Kidney (tissue), 14 donors: Measurements from ENCODE around the gene TMEM126A. TPM values are rescaled to one million over a fixed set of nuclear protein-coding genes. Genes with fewer than 3 reads are reported as not detected.
"Not testable (repeated sequence)": the region's sequence is repeated elsewhere in the genome, so short reads cannot be mapped to it uniquely, and the experiment has no call there.

Experiments
- DNase-seq, 5 donors: peaks; one replicate each; pipeline ENCODE4 v3.0.0-alpha.2; 2013 to 2020
- FAIRE-seq: peaks from 2 replicates; lab custom pipeline; 2012; peaks lifted over from hg19 to GRCh38; lab: Jason Lieb, UNC
- H3K27ac ChIP-seq, 2 donors: one replicate each; pipeline ENCODE4 v1.7.0; 2013; ENCODE audit warnings: low read depth in 2 of 2, low read length in 2 of 2, inconsistent platforms in 1 of 2
- H3K27me3 ChIP-seq: one replicate; pipeline ENCODE4 v1.7.1; 2013; ENCODE audit warnings: low read length, inconsistent platforms; ENCODE audit not compliant: control insufficient read depth, insufficient read depth
- H3K36me3 ChIP-seq, 3 donors: one replicate each; pipeline versions ENCODE4 v1.7.0 to v1.7.1; 2013; ENCODE audit warnings: low read length in 3 of 3, control low read depth in 1 of 3, inconsistent platforms in 1 of 3; ENCODE audit not compliant: insufficient read depth in 3 of 3, control insufficient read depth in 2 of 3
- H3K4me1 ChIP-seq, 3 donors: one replicate each; pipeline versions ENCODE4 v1.7.0 to v1.7.1; 2013; ENCODE audit warnings: low read length in 3 of 3, inconsistent platforms in 1 of 3, low read depth in 1 of 3; ENCODE audit not compliant: control insufficient read depth in 2 of 3, insufficient read depth in 2 of 3
- H3K4me3 ChIP-seq, 3 donors: one replicate each; pipeline versions ENCODE4 v1.7.0 to v1.8.1; 2013; ENCODE audit warnings: low read length in 3 of 3, control low read depth in 1 of 3, inconsistent platforms in 1 of 3
- H3K9ac ChIP-seq, 3 donors: one replicate each; pipeline versions ENCODE4 v1.7.0 to v1.7.1; 2013; ENCODE audit warnings: low read length in 3 of 3, control low read depth in 1 of 3, inconsistent platforms in 1 of 3
- H3K9me3 ChIP-seq, 3 donors: one replicate each; pipeline versions ENCODE4 v1.7.0 to v1.7.1; 2013; ENCODE audit warnings: low read length in 3 of 3, control low read depth in 1 of 3, inconsistent platforms in 1 of 3; ENCODE audit not compliant: control insufficient read depth in 2 of 3, insufficient read depth in 1 of 3
- intact Hi-C: fragments of 100-400 bp; cut with DNase I; formaldehyde crosslinking; loops from one replicate; pipeline ENCODE4 v1.11.1; 2022
- polyA plus RNA-seq: library from polyadenylated mRNA; stranded (reverse); fragments of 350-450 nt; fragmentation: Illumina TruSeq; extraction: RNeasy Lipid Tissue Mini Kit (QIAGEN cat#74804); gene quantifications from one replicate; pipeline ENCODE4 v1.2.3, GENCODE V29; 2014; ENCODE audit warnings: low read depth, low replicate concordance; ENCODE audit not compliant: insufficient read depth
- total RNA-seq: library from RNA; stranded (reverse); fragmentation: NEBNext Ultra II Directional; extraction: Animal tissue kit (Norgen Biotek cat#: 25700); gene quantifications from one replicate; pipeline ENCODE4 v1.2.1, GENCODE V29; 2021
- TF ChIP-seq, protein P1 (sequence below): IDR thresholded peaks from 3 replicates; pipeline ENCODE4 v1.5.1; 2012; ENCODE audit warnings: mild to moderate bottlenecking, moderate library complexity, borderline replicate concordance; ENCODE audit not compliant: insufficient read depth; ENCODE audit errors: extremely low read depth
- donor health status: control.
- donor health status: control.
- donor health status: control.
- donor health status: control.
- donor health status: control.
- donor health status: DM: yes; HTN: yes; CAD: no.
- donor health status: Normal renal cell carcinoma (clear cell type).

TMEM126A gene
- total and polyA plus RNA-seq, 2 donors from 2014 or later = 20.3 to 63.8 TPM

DNA sequence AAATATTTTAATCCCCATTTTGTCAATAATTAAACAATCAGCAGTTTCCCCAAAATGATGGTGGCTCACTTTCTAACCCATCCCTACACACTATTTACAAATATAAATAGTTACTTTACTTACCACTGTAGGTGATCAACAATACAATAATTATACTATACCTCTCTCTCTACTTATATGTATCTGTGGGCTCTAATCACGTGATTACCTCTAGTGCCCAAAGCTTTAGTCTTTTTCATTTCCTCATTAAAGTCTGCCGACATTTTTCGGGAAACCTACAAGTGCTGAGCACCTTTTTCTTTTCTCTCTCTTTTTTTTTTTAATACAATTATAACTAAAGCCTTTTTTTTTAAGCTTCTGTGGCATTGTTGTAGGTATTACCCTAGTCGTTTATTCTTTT lies 44.5 kb upstream of the TMEM126A start:
- intact Hi-C loops = no loop called here
- H3K27me3 ChIP-seq = no peaks in the 10 kb centered on the region
- H3K27ac ChIP-seq = no peak overlapping the region
- no peaks in the 10 kb centered on the region for H3K36me3 ChIP-seq
- no peak overlapping the region for H3K9ac ChIP-seq
- TF ChIP-seq, protein P1, sequence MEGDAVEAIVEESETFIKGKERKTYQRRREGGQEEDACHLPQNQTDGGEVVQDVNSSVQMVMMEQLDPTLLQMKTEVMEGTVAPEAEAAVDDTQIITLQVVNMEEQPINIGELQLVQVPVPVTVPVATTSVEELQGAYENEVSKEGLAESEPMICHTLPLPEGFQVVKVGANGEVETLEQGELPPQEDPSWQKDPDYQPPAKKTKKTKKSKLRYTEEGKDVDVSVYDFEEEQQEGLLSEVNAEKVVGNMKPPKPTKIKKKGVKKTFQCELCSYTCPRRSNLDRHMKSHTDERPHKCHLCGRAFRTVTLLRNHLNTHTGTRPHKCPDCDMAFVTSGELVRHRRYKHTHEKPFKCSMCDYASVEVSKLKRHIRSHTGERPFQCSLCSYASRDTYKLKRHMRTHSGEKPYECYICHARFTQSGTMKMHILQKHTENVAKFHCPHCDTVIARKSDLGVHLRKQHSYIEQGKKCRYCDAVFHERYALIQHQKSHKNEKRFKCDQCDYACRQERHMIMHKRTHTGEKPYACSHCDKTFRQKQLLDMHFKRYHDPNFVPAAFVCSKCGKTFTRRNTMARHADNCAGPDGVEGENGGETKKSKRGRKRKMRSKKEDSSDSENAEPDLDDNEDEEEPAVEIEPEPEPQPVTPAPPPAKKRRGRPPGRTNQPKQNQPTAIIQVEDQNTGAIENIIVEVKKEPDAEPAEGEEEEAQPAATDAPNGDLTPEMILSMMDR = no peak
- no peaks in the 10 kb centered on the region for H3K4me1 ChIP-seq
- H3K9me3 ChIP-seq = no peaks in the 10 kb centered on the region
- FAIRE-seq (no peak), DNase-seq (no peak)
- H3K4me3 ChIP-seq = no peak overlapping the region

DNA sequence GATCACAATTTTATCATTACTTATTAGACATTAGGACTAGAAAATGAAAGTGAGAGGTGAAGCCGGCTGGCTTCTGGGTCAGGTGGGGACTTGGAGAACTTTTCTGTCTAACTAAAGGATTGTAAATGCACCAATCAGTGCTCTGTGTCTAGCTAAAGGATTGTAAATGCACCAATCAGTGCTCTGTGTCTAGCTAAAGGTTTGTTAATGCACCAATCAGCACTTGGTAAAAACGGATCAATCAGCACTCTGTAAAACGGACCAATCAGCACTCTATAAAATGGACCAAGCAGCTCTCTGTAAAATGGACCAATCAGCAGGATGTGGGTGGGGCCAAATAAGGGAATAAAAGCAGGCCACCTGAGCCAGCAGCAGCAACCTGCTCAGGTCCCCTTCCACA lies 41.5 kb upstream of the TMEM126A start:
- H3K9ac ChIP-seq, H3K27ac ChIP-seq, intact Hi-C loops, FAIRE-seq, H3K4me3 ChIP-seq, H3K4me1 ChIP-seq, H3K36me3 ChIP-seq, H3K27me3 ChIP-seq, H3K9me3 ChIP-seq, DNase-seq: not testable (repeated sequence)

DNA sequence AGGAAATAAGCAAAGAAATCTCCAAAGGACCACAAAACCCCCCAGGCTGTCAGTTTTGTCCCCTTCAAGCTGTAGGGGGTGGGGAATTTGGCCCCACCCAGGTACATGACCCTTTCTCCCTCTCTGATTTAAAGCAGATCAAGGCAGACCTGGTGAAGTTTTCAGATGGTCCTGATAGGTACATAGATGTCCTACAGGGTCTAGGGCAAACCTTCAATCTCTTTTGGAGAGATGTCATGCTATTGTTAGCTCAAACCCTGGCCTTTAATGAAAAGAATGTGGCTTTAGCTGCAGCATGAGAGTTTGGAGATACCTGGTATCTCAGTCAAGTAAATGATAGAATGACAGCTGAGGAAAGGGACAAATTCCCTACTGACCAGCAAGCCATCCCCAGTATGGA lies 39.1 kb upstream of the TMEM126A start:
- H3K36me3 ChIP-seq = not testable (repeated sequence)

DNA sequence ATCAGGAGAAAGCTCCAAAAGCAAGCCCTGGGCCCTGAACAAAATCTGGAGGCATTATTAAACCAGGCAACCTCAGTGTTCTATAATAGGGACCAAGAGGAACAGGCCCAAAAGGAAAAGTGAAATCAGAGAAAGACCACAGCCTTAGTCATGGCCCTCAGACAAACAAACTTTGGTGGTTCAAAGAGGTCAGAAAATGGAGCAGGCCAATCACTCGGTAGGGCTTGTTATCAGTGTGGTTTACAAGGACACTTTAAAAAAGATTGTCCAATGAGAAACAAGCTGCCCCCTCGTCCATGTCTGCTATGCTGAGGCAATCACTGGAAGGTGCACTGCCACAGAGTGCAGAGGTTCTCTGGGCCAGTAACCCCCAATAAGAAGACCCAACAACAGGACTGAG lies 38.5 kb upstream of the TMEM126A start:
- FAIRE-seq, intact Hi-C loops, H3K9me3 ChIP-seq, H3K9ac ChIP-seq, H3K27ac ChIP-seq, H3K36me3 ChIP-seq, H3K4me3 ChIP-seq, H3K4me1 ChIP-seq, DNase-seq, H3K27me3 ChIP-seq: not testable (repeated sequence)

More for the DNA sequence above, 39.1 kb upstream of the TMEM126A start:
- H3K4me1 ChIP-seq, FAIRE-seq, DNase-seq, H3K27me3 ChIP-seq, H3K27ac ChIP-seq, H3K4me3 ChIP-seq, H3K9ac ChIP-seq, intact Hi-C loops, H3K9me3 ChIP-seq: not testable (repeated sequence)

DNA sequence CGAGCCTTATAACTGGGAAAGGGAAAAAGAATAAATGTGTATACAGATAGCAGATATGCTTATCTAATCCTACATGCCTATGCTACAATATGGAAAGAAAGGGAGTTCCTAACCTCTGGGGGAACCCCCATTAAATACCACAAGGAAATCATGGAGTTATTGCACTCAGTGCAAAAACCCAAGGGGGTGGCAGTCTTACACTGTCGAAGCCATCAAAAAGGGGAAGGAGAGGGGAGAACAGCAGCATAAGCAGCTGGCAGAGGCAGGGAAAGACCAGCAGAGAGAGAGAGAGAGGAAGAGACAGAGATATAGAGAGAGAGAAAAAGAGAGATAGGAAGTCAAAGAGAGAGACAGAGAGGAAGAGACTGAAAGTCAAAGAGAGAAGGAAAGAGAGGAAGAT lies 36.1 kb upstream of the TMEM126A start:
- H3K9ac ChIP-seq, H3K27ac ChIP-seq, H3K9me3 ChIP-seq, DNase-seq, H3K4me3 ChIP-seq, H3K4me1 ChIP-seq, H3K36me3 ChIP-seq, intact Hi-C loops, FAIRE-seq, H3K27me3 ChIP-seq: not testable (repeated sequence)
